Measurements from ENCODE around the gene YES1. TPM values are rescaled to one million over a fixed set of nuclear protein-coding genes. Genes with fewer than 3 reads are reported as not detected.
A peak's percentile ranks its signal among the peaks of the same experiment; 100 is the strongest.

The YES1 gene
- 10 to 100 TPM; 62.8 to 78.8 TPM for total RNA-seq
- polyA plus RNA-seq (2013, experiment 1 of 2): 53.9 TPM
- 53.8 TPM for polyA plus RNA-seq (2013, experiment 2 of 2)
- long read RNA-seq, experiment 1, full-length matches to known transcripts: 5 of 24 reads
- long read RNA-seq, experiment 1, partial matches to known transcripts: 1 of 24 reads
- long read RNA-seq, experiment 1, other reads (novel, unspliced or antisense): 18 of 24 reads
- long read RNA-seq, experiment 2, full-length matches to known transcripts: 82 of 116 reads
- long read RNA-seq, experiment 2, partial matches to known transcripts: 5 of 116 reads
- long read RNA-seq, experiment 2, other reads (novel, unspliced or antisense): 29 of 116 reads
- long read RNA-seq, experiment 3, full-length matches to known transcripts: 181 of 228 reads
- long read RNA-seq, experiment 3, partial matches to known transcripts: 14 of 228 reads
- long read RNA-seq, experiment 3, other reads (novel, unspliced or antisense): 33 of 228 reads
- long read RNA-seq, experiment 4, full-length matches to known transcripts: 1 of 12 reads
- long read RNA-seq, experiment 4, partial matches to known transcripts: 0 of 12 reads
- long read RNA-seq, experiment 4, other reads (novel, unspliced or antisense): 11 of 12 reads

GRCh38 chr18:811892-812375, at the start of gene YES1:
Gene YES1 (minus strand): TSS chr18:812242. CDS start chr18:756827, 55,415 bp downstream.
- TF ChIP-seq CTCF (conservative IDR thresholded peaks at IDR 0.05): no peak
- H3K9me3 ChIP-seq (ENCODE audit: control insufficient read depth, low read length): no peaks in the 10 kb centered on the region
- Mint-ChIP-seq H3K9me3 (no peaks in the 10 kb centered on the region), H3K4me3 (peak within 1 kb of the TSS; percentile 98), H3K27ac (peak within 1 kb of the TSS; percentile 99), H3K4me1 (peaks cover 29% of the 10 kb centered on the region), H3K27me3 (ENCODE audit: insufficient read depth) (peaks cover 2% of the 10 kb centered on the region), H3K36me3 (ENCODE audit: low read depth) (no peaks in the 10 kb centered on the region)
- peak within 1 kb of the TSS; percentile 99 for H3K4me3 ChIP-seq (ENCODE audit: low read length)
- no peaks in the 10 kb centered on the region for H3K4me1 ChIP-seq (ENCODE audit: control insufficient read depth, insufficient read depth, low read length)
- WGBS, 2 experiments (ENCODE audit: insufficient coverage in 1 of 2, insufficient read length in 1 of 2): 0% methylated on average over 59 of the region's 59 CpGs; no CpG with 5 or more reads in 1 of the 2 experiments
- peak within 1 kb of the TSS; percentile 92 for H3K9ac ChIP-seq (ENCODE audit: extremely low read depth, low read length, poor library complexity, severe bottlenecking)
- peak; percentile 84 for DNase-seq
- H3K27me3 ChIP-seq (ENCODE audit: control insufficient read depth, insufficient read depth, low read length, poor library complexity, severe bottlenecking): no peaks in the 10 kb centered on the region
- no peaks in the 10 kb centered on the region for H3K36me3 ChIP-seq (ENCODE audit: control insufficient read depth, insufficient read depth, low read length)
- peak within 1 kb of the TSS; percentile 82 for H3K27ac ChIP-seq (ENCODE audit: low read depth, low read length)

GRCh38 chr18:857986-858385, 45.9 kb upstream of the YES1 start:
- Mint-ChIP-seq H3K36me3 (ENCODE audit: low read depth) (no peaks in the 10 kb centered on the region), H3K27ac (no peak overlapping the region), H3K27me3 (ENCODE audit: insufficient read depth) (peaks cover 9% of the 10 kb centered on the region), H3K4me1 (no peaks in the 10 kb centered on the region), H3K4me3 (no peak overlapping the region), H3K9me3 (no peaks in the 10 kb centered on the region)
- Histone ChIP-seq H3K36me3 (ENCODE audit: control insufficient read depth, insufficient read depth, low read length) (no peaks in the 10 kb centered on the region), H3K4me3 (ENCODE audit: low read length) (no peak overlapping the region), H3K27me3 (ENCODE audit: control insufficient read depth, insufficient read depth, low read length, poor library complexity, severe bottlenecking) (no peaks in the 10 kb centered on the region), H3K4me1 (ENCODE audit: control insufficient read depth, insufficient read depth, low read length) (no peaks in the 10 kb centered on the region), H3K9ac (ENCODE audit: extremely low read depth, low read length, poor library complexity, severe bottlenecking) (no peak overlapping the region), H3K9me3 (ENCODE audit: control insufficient read depth, low read length) (no peaks in the 10 kb centered on the region), H3K27ac (ENCODE audit: low read depth, low read length) (no peak overlapping the region)
- TF ChIP-seq CTCF (conservative IDR thresholded peaks at IDR 0.05): no peak
- 80 to 90% methylated on average over 1 to 2 of the region's 2 CpGs for WGBS, 2 experiments (ENCODE audit: insufficient coverage in 1 of 2, insufficient read length in 1 of 2)
- no peak for DNase-seq

- no peak overlapping the region for H3K9ac ChIP-seq (ENCODE audit: extremely low read depth, low read length, poor library complexity, severe bottlenecking)
- H3K9me3 ChIP-seq (ENCODE audit: control insufficient read depth, low read length): no peaks in the 10 kb centered on the region
- H3K4me1 Mint-ChIP-seq: no peaks in the 10 kb centered on the region
- no peak overlapping the region for H3K27ac Mint-ChIP-seq
- H3K36me3 ChIP-seq (ENCODE audit: control insufficient read depth, insufficient read depth, low read length): no peaks in the 10 kb centered on the region
- no peak for DNase-seq
- peaks cover 11% of the 10 kb centered on the region for H3K27me3 Mint-ChIP-seq (ENCODE audit: insufficient read depth)
- H3K4me3 ChIP-seq (ENCODE audit: low read length): no peak overlapping the region
- no peaks in the 10 kb centered on the region for H3K27me3 ChIP-seq (ENCODE audit: control insufficient read depth, insufficient read depth, low read length, poor library complexity, severe bottlenecking)
- no peak for TF ChIP-seq CTCF (conservative IDR thresholded peaks at IDR 0.05)
- no peaks in the 10 kb centered on the region for H3K36me3 Mint-ChIP-seq (ENCODE audit: low read depth)
- no peak overlapping the region for H3K27ac ChIP-seq (ENCODE audit: low read depth, low read length)
- 93 to 95% methylated on average over 5 of the region's 5 CpGs for WGBS, 2 experiments (ENCODE audit: insufficient coverage in 1 of 2, insufficient read length in 1 of 2)
- H3K4me3 Mint-ChIP-seq: no peak overlapping the region
- no peaks in the 10 kb centered on the region for H3K9me3 Mint-ChIP-seq
- H3K4me1 ChIP-seq (ENCODE audit: control insufficient read depth, insufficient read depth, low read length): no peaks in the 10 kb centered on the region
Measured at GRCh38 chr18:853471-853870, 41.4 kb upstream of the YES1 start.

Measured in endodermal cell (in vitro differentiated cells).